Endothelial cell of umbilical vein (primary cell): ENCODE data around the gene LST1. TPM values are rescaled to one million over a fixed set of nuclear protein-coding genes. Genes with fewer than 3 reads are reported as not detected.

Source experiments
- BruUV-seq: library from RNA; stranded (reverse); fragments of 400-500 nt; replicated peaks from 2 replicates; lab custom pipeline; 2021; lab: Mats Ljungman, UMichigan
- CTCF ChIA-PET: fragments of 300-600, 350-600 bp; sonication (Branson Sonifier 250); formaldehyde crosslinking; loops from one replicate; lab custom pipeline; 2021; ENCODE audit warnings: antibody characterized with exemption, inconsistent platforms; lab: Charles Lee
- POLR2A ChIA-PET: fragments of 300-600, 350-600 bp; sonication (Branson Sonifier 250); formaldehyde crosslinking; loops from one replicate; lab custom pipeline; 2021; ENCODE audit warnings: antibody characterized with exemption, inconsistent platforms; lab: Charles Lee
- DNase-seq: peaks from one replicate; pipeline ENCODE4 v3.0.0-alpha.2; 2011; ENCODE audit warnings: low read depth, low spot score
- FAIRE-seq: peaks from 2 replicates; lab custom pipeline; 2011; peaks lifted over from hg19 to GRCh38; lab: Jason Lieb, UNC
- H2AFZ ChIP-seq: 2 replicates; pipeline ENCODE4 v1.6.0; 2012; ENCODE audit warnings: low read depth, low read length, control low read depth, inconsistent platforms
- H3K27ac ChIP-seq: 2 replicates; pipeline ENCODE4 v1.5.1; 2011; ENCODE audit warnings: low read depth, mild to moderate bottlenecking, control low read depth, low read length, moderate library complexity; ENCODE audit not compliant: insufficient read depth
- H3K27me3 ChIP-seq, 2 experiments: 2 replicates each; pipeline versions ENCODE4 v1.6.0 to v1.6.1; 2011; ENCODE audit warnings: low read length in 2 of 2, mixed read lengths in 1 of 2; ENCODE audit not compliant: control insufficient read depth in 2 of 2, insufficient read depth in 2 of 2
- H3K36me3 ChIP-seq, 2 experiments: 2 replicates in 1 of 2; 3 replicates in 1 of 2; pipeline ENCODE4 v1.5.1; 2011; ENCODE audit warnings: low read length in 2 of 2, mild to moderate bottlenecking in 1 of 2, moderate library complexity in 1 of 2; ENCODE audit not compliant: control insufficient read depth in 2 of 2, insufficient read depth in 2 of 2; ENCODE audit errors: extremely low read depth in 1 of 2
- H3K4me1 ChIP-seq: 3 replicates; pipeline ENCODE4 v1.5.1; 2011; ENCODE audit warnings: mild to moderate bottlenecking, low read length; ENCODE audit not compliant: control insufficient read depth, insufficient read depth; ENCODE audit errors: extremely low read depth
- H3K4me2 ChIP-seq: 2 replicates; pipeline ENCODE4 v1.6.1; 2011; ENCODE audit warnings: low read length, control low read depth, mixed read lengths; ENCODE audit not compliant: insufficient read depth
- H3K4me3 ChIP-seq, 3 experiments: fragments of 200-600 bp in 1 of 3; sonication (generic), shearing (Covaris generic) in 1 of 3; replicated peaks in 1 of 3; 2 replicates each; pipeline ENCODE4 v1.5.1; 2011 to 2016; ENCODE audit warnings: control low read depth in 3 of 3, low read length in 3 of 3, mild to moderate bottlenecking in 2 of 3, inconsistent platforms in 1 of 3, low read depth in 1 of 3, moderate library complexity in 1 of 3; ENCODE audit not compliant: insufficient read depth in 1 of 3
- H3K79me2 ChIP-seq: 2 replicates; pipeline ENCODE4 v1.6.0; 2012; ENCODE audit warnings: low read length, inconsistent platforms; ENCODE audit not compliant: control insufficient read depth, insufficient read depth
- H3K9ac ChIP-seq: replicated peaks from 2 replicates; pipeline ENCODE3; 2011; ENCODE audit warnings: low read length, control low read depth; ENCODE audit not compliant: insufficient read depth; ENCODE audit errors: extremely low read depth
- H3K9me1 ChIP-seq: replicated peaks from 3 replicates; pipeline ENCODE4 v1.6.0; 2011; ENCODE audit warnings: mild to moderate bottlenecking, low read length; ENCODE audit not compliant: control insufficient read depth, insufficient read depth; ENCODE audit errors: extremely low read depth
- H3K9me3 ChIP-seq: replicated peaks from 2 replicates; pipeline ENCODE4 v1.5.1; 2012; ENCODE audit warnings: low read length, inconsistent platforms; ENCODE audit not compliant: control insufficient read depth, insufficient read depth
- H4K20me1 ChIP-seq: replicated peaks from 2 replicates; pipeline ENCODE3; 2011; ENCODE audit warnings: mild to moderate bottlenecking, low read length; ENCODE audit not compliant: control insufficient read depth, insufficient read depth; ENCODE audit errors: extremely low read depth
- EZH2 ChIP-seq: IDR thresholded peaks from 2 replicates; pipeline ENCODE4 v1.6.1; 2012; ENCODE audit warnings: borderline replicate concordance, low read depth, mild to moderate bottlenecking, moderate library complexity, low read length, inconsistent platforms; ENCODE audit not compliant: severe bottlenecking
- FOS ChIP-seq: IDR thresholded peaks from 2 replicates; pipeline ENCODE4 v1.6.1; 2011; ENCODE audit warnings: mild to moderate bottlenecking, low read length, moderate library complexity, borderline replicate concordance; ENCODE audit not compliant: insufficient read depth
- JUN ChIP-seq: IDR thresholded peaks from 2 replicates; pipeline ENCODE4 v1.6.1; 2011; ENCODE audit warnings: borderline replicate concordance, low read depth; ENCODE audit not compliant: insufficient read length, insufficient read depth
- POLR2AphosphoS5 ChIP-seq: IDR thresholded peaks from 2 replicates; pipeline ENCODE4 v1.6.1; 2012; ENCODE audit warnings: low read depth, mild to moderate bottlenecking, control low read depth, low read length, moderate library complexity; ENCODE audit not compliant: insufficient read depth
- dilution Hi-C: fragments of 300-500 bp; cut with MboI; formaldehyde crosslinking; loops from one replicate; pipeline ENCODE4 v1.15.0; 2019; ENCODE audit warnings: low sequenced_read_pairs; ENCODE audit not compliant: extremely low pct_ligation_motif_present
- intact Hi-C: fragments of 100-400 bp; cut with micrococcal nuclease; formaldehyde crosslinking; loops from one replicate; pipeline ENCODE4 v1.10.0; 2022
- polyA plus RNA-seq, 4 experiments: library from polyadenylated mRNA; depleted of rRNA in 3 of 4; stranded (reverse) in 3 of 4; unstranded in 1 of 4; fragments of >200 nt; gene quantifications; 2 replicates each; pipeline versions ENCODE4 v1.2.1 to v1.2.3, GENCODE V29; 2011 to 2012; ENCODE audit warnings: missing spikeins in 1 of 4
- total RNA-seq: library from RNA; stranded (reverse); gene quantifications from 2 replicates; pipeline ENCODE4 v1.2.3, GENCODE V29; 2021
- TF ChIP-seq, protein P1 (sequence below), 2 donors: IDR thresholded peaks; 1 replicate in 1 of 2; 2 replicates in 1 of 2; pipeline ENCODE4 v1.5.1; 2011; ENCODE audit warnings: low read length in 2 of 2, mild to moderate bottlenecking in 2 of 2, moderate library complexity in 2 of 2, control low read depth in 1 of 2, inconsistent platforms in 1 of 2, low read depth in 1 of 2; ENCODE audit not compliant: insufficient read depth in 1 of 2; ENCODE audit errors: extremely low read depth in 1 of 2

LST1 gene
- total and polyA plus RNA-seq, 2 donors (not counting 3 experiments of a cell fraction or from before 2014, with no cell fraction given): 1.00 to 1.8 TPM

DNA sequence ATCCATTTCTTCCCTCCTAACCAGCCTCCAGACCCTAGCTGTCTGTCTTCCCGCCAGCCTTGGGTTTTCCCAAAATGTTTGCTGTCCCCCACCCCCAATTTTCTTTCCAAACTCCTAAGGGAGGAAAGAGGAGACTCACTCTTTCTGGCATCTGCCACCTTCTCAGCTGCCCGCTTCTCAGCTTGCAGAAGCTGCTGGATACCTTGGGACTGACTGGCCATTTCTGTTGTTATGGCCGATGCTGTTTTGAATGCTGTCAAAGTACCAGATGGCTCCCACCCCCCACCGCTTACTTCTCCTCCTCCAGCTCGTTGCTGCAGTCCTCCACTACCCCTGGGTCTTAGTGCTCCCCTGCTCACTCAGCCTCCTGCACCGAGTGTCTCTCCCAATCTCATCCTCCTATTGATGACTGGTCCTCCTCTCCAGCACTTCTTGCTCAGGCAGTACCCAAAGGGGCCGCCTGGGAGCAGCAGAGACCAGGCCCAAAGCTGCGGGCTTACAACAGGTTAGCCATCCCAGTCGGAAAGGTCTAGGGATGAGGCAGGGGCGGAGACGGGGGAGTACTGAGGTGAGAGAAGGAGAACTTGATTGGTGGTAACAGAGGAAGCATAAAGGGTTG is 39.6 kb upstream of the LST1 start, which contains the start of gene ATP6V1G2:
ATP6V1G2 (minus strand) TSS at position 270 of the 619 bp plus-strand sequence; CDS start at position 221, 49 bp downstream.
- FAIRE-seq: peak; percentile 78
- DNase-seq: peak; percentile 89
- BruUV-seq: no TSS peak
- dilution Hi-C loops: no loop called here
- no peaks in the 10 kb centered on the region for H3K9me3 ChIP-seq
- H3K27ac ChIP-seq: peak within 1 kb of the TSS; percentile 87
- peak within 1 kb of the TSS; percentile 43 for H2AFZ ChIP-seq
- peaks cover 11% of the 10 kb centered on the region for H3K79me2 ChIP-seq
- TF ChIP-seq FOS (no peak), POLR2AphosphoS5 (no peak), JUN (no peak), EZH2 (no peak)
- TF ChIP-seq, protein P1, sequence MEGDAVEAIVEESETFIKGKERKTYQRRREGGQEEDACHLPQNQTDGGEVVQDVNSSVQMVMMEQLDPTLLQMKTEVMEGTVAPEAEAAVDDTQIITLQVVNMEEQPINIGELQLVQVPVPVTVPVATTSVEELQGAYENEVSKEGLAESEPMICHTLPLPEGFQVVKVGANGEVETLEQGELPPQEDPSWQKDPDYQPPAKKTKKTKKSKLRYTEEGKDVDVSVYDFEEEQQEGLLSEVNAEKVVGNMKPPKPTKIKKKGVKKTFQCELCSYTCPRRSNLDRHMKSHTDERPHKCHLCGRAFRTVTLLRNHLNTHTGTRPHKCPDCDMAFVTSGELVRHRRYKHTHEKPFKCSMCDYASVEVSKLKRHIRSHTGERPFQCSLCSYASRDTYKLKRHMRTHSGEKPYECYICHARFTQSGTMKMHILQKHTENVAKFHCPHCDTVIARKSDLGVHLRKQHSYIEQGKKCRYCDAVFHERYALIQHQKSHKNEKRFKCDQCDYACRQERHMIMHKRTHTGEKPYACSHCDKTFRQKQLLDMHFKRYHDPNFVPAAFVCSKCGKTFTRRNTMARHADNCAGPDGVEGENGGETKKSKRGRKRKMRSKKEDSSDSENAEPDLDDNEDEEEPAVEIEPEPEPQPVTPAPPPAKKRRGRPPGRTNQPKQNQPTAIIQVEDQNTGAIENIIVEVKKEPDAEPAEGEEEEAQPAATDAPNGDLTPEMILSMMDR (IDR thresholded peaks at IDR 0.05; ENCODE audit: extremely low read depth in 1 of 2, insufficient read depth in 1 of 2, low read depth in 1 of 2, low read length in 2 of 2): peak; percentile 94 to 97
- POLR2A ChIA-PET: no interaction called here
- CTCF ChIA-PET: interaction anchor here (0.9 to 31.0 kb wide), 10 partner anchors 10 to 250 kb away, joined by 3 to 1517 read pairs (median 3); partner anchors contain the start of genes GPANK1, LST1, LTB and NCR3
- peak within 1 kb of the TSS; percentile 31 to 55 (median 34) for H3K4me3 ChIP-seq
- H3K4me2 ChIP-seq: peak within 1 kb of the TSS; percentile 87
- no peaks in the 10 kb centered on the region for H3K27me3 ChIP-seq
- H4K20me1 ChIP-seq: no peaks in the 10 kb centered on the region
- no peaks in the 10 kb centered on the region for H3K9me1 ChIP-seq
- no peaks in the 10 kb centered on the region for H3K36me3 ChIP-seq
- peaks cover 20% of the 10 kb centered on the region for H3K4me1 ChIP-seq
- intact Hi-C loops: loop anchor here (1.0 to 10.0 kb wide), 9 partner anchors 52 to 406 kb away; partner anchors contain the start of genes CLIC1, HSPA1B and MICA
- H3K9ac ChIP-seq: peak within 1 kb of the TSS; percentile 96
